GM23338 (cell line): ENCODE measurements around the gene LAD1. TPM values are rescaled to one million over a fixed set of nuclear protein-coding genes. Genes with fewer than 3 reads are reported as not detected.

Experiments used
- ATAC-seq: fragments of 200-7000 bp; cut with Tn5 transposase; 3 replicates; pipeline ENCODE4 v1.9.1; 2020
- DNase-seq: peaks from one replicate; pipeline ENCODE4 v3.0.0-alpha.2; 2015; ENCODE audit warnings: low spot score
- H2AFZ ChIP-seq: fragments of 200-600 bp; sonication (generic); 2 replicates; pipeline ENCODE4 v1.8.0; 2016; ENCODE audit warnings: antibody characterized with exemption, mild to moderate bottlenecking, moderate library complexity
- H3F3A ChIP-seq: fragments of 200-600 bp; sonication (generic); replicated peaks from 2 replicates; pipeline ENCODE4 v1.8.0; 2017; ENCODE audit warnings: antibody characterized with exemption, mixed run types, low read depth
- H3K27ac ChIP-seq: fragments of 200-600 bp; sonication (generic); 2 replicates; pipeline ENCODE4 v1.6.1; 2016; ENCODE audit warnings: low read depth
- H3K27me3 ChIP-seq: fragments of 200-600 bp; sonication (generic); 2 replicates; pipeline ENCODE4 v1.8.0; 2016; ENCODE audit warnings: mild to moderate bottlenecking, mixed run types, moderate library complexity; ENCODE audit not compliant: insufficient read depth
- H3K36me3 ChIP-seq: fragments of 200-600 bp; sonication (generic); 2 replicates; pipeline ENCODE4 v1.8.0; 2016; ENCODE audit warnings: mild to moderate bottlenecking; ENCODE audit not compliant: insufficient read depth
- H3K4me1 ChIP-seq: fragments of 200-600 bp; sonication (generic); 2 replicates; pipeline ENCODE4 v1.8.0; 2016; ENCODE audit warnings: mild to moderate bottlenecking, moderate library complexity; ENCODE audit not compliant: insufficient read depth
- H3K4me2 ChIP-seq: fragments of 200-600 bp; sonication (generic); 2 replicates; pipeline ENCODE4 v1.7.1; 2017; ENCODE audit warnings: mixed run types
- H3K4me3 ChIP-seq: fragments of 200-600 bp; sonication (generic); 2 replicates; pipeline ENCODE4 v1.6.1; 2016; ENCODE audit warnings: mixed run types
- H3K79me2 ChIP-seq: fragments of 200-600 bp; sonication (generic); replicated peaks from 2 replicates; pipeline ENCODE4 v1.8.0; 2017; ENCODE audit warnings: mild to moderate bottlenecking; ENCODE audit not compliant: insufficient read depth
- H3K9me2 ChIP-seq: fragments of 200-600 bp; sonication (generic); 2 replicates; pipeline ENCODE4 v1.8.0; 2017; ENCODE audit not compliant: insufficient read depth
- H4K20me1 ChIP-seq: fragments of 200-600 bp; sonication (generic); replicated peaks from 2 replicates; pipeline ENCODE4 v1.8.0; 2017; ENCODE audit warnings: mild to moderate bottlenecking; ENCODE audit not compliant: insufficient read depth
- H3K27ac Mint-ChIP-seq: 2 replicates; pipeline ENCODE4 v1.8.0; 2020; ENCODE audit warnings: inconsistent platforms, mild to moderate bottlenecking, moderate library complexity, mixed read lengths
- H3K27me3 Mint-ChIP-seq: 3 replicates; pipeline ENCODE4 v1.8.0; 2022; ENCODE audit warnings: low read depth, mild to moderate bottlenecking, moderate library complexity, mixed read lengths, inconsistent platforms; ENCODE audit not compliant: insufficient read depth, poor library complexity
- H3K36me3 Mint-ChIP-seq: 3 replicates; pipeline ENCODE4 v1.8.0; 2021; ENCODE audit warnings: low read depth, mild to moderate bottlenecking, inconsistent platforms, moderate library complexity, mixed read lengths
- H3K4me1 Mint-ChIP-seq: 3 replicates; pipeline ENCODE4 v1.8.0; 2020; ENCODE audit warnings: mild to moderate bottlenecking, inconsistent platforms, mixed read lengths
- H3K4me3 Mint-ChIP-seq: 3 replicates; pipeline ENCODE4 v1.8.0; 2021; ENCODE audit warnings: moderate library complexity, mild to moderate bottlenecking, inconsistent platforms, mixed read lengths
- H3K9me3 Mint-ChIP-seq: 3 replicates; pipeline ENCODE4 v1.8.0; 2020; ENCODE audit warnings: moderate library complexity, mild to moderate bottlenecking, inconsistent platforms, mixed read lengths
- CREB1 ChIP-seq: fragments of 250-450 bp; sonication (Bioruptor Pico); IDR thresholded peaks from 2 replicates; pipeline ENCODE4 v1.5.0; 2020; ENCODE audit warnings: low read depth, mild to moderate bottlenecking, moderate library complexity
- ETS1 ChIP-seq: IDR thresholded peaks from 2 replicates; pipeline ENCODE4 v1.6.1; 2016; ENCODE audit warnings: antibody characterized with exemption
- EZH2phosphoT487 ChIP-seq: fragments of 200-600 bp; sonication (generic); IDR thresholded peaks from one replicate; pipeline ENCODE4 v1.8.1; 2018; ENCODE audit warnings: antibody characterized with exemption; ENCODE audit not compliant: unreplicated experiment
- JUNB ChIP-seq: IDR thresholded peaks from one replicate; pipeline ENCODE4 v1.6.1; 2016; ENCODE audit warnings: antibody characterized with exemption; ENCODE audit not compliant: unreplicated experiment
- NANOG ChIP-seq: IDR thresholded peaks from 2 replicates; pipeline ENCODE4 v1.6.1; 2016; ENCODE audit warnings: antibody characterized with exemption, borderline replicate concordance
- POLR2AphosphoS5 ChIP-seq: IDR thresholded peaks from 2 replicates; pipeline ENCODE4 v1.6.1; 2016; ENCODE audit warnings: antibody characterized with exemption, low read depth
- REST ChIP-seq: IDR thresholded peaks from one replicate; pipeline ENCODE4 v1.6.1; 2018; ENCODE audit warnings: antibody characterized with exemption; ENCODE audit not compliant: unreplicated experiment
- STAT1 ChIP-seq: IDR thresholded peaks from one replicate; pipeline ENCODE4 v1.6.1; 2016; ENCODE audit warnings: antibody characterized with exemption; ENCODE audit not compliant: unreplicated experiment
- ZNF331 ChIP-seq: fragments of 250-450 bp; sonication (Bioruptor Pico); IDR thresholded peaks from 2 replicates; pipeline ENCODE4 v1.5.0; 2020; ENCODE audit warnings: low read depth, mild to moderate bottlenecking, moderate library complexity
- ZNF462 ChIP-seq: fragments of 250-450 bp; sonication (Bioruptor Pico); IDR thresholded peaks from 2 replicates; pipeline ENCODE4 v1.5.0; 2020; ENCODE audit warnings: mild to moderate bottlenecking, moderate library complexity
- polyA plus RNA-seq: library from polyadenylated mRNA; unstranded; fragments of >200 nt; fragmentation: Nextera tagmentation; extraction: Ambion mirVana; gene quantifications from 2 replicates; pipeline ENCODE4 v1.2.1, GENCODE V29; 2016
- total RNA-seq: library from RNA; depleted of rRNA; stranded (reverse); fragments of >200 nt; shearing (Covaris generic); gene quantifications from 2 replicates; pipeline ENCODE4 v1.2.3, GENCODE V29; 2014

Gene LAD1
- total and polyA plus RNA-seq, 2 experiments from 2014 or later: 17.6 to 18.9 TPM

- H3K9me3 Mint-ChIP-seq: no peaks in the 10 kb centered on the region
- DNase-seq (no peak), ATAC-seq (no peak)
- Histone ChIP-seq H3F3A (0 out of 2 replicates have a peak, but pooled peaks cover 5% of the 10 kb centered on the region), H3K4me3 (no peak overlapping the region), H3K9me2 (no peaks in the 10 kb centered on the region), H3K27me3 (peaks cover 28% of the 10 kb centered on the region), H3K4me1 (peaks cover 26% of the 10 kb centered on the region), H3K27ac (no peak overlapping the region), H3K4me2 (no peak overlapping the region), H3K79me2 (no peaks in the 10 kb centered on the region; the same call in 1 of the 2 replicates), H2AFZ (no peak overlapping the region), H4K20me1 (no peaks in the 10 kb centered on the region), H3K36me3 (no peaks in the 10 kb centered on the region)
- H3K36me3 Mint-ChIP-seq: no peaks in the 10 kb centered on the region; the same call in 2 of the 3 replicates
- no peak overlapping the region for H3K4me3 Mint-ChIP-seq
- peaks cover 44% of the 10 kb centered on the region for H3K4me1 Mint-ChIP-seq
- peaks cover 32% of the 10 kb centered on the region for H3K27me3 Mint-ChIP-seq
- H3K27ac Mint-ChIP-seq: no peak overlapping the region
- no peak for TF ChIP-seq STAT1
These were observed 2.2 kb downstream of the LAD1 start for GRCh38 chr1:201396861-201397464.

- no peak for TF ChIP-seq ZNF331 (CRISPR knock-in tag)
- TF ChIP-seq CREB1 (CRISPR knock-in tag): no peak
- no peak for TF ChIP-seq REST
- TF ChIP-seq ETS1: no peak
- TF ChIP-seq ZNF462 (CRISPR knock-in tag): no peak
- TF ChIP-seq EZH2phosphoT487: no peak
- TF ChIP-seq STAT1: no peak
- no peak for TF ChIP-seq NANOG
- TF ChIP-seq JUNB: no peak
- no peak for TF ChIP-seq POLR2AphosphoS5
- H3K27ac ChIP-seq: no peak overlapping the region
- Mint-ChIP-seq H3K27ac (no peak overlapping the region), H3K4me3 (no peak overlapping the region), H3K27me3 (peaks cover 32% of the 10 kb centered on the region), H3K9me3 (no peaks in the 10 kb centered on the region), H3K4me1 (peaks cover 48% of the 10 kb centered on the region), H3K36me3 (no peaks in the 10 kb centered on the region; the same call in 2 of the 3 replicates)
- no peak overlapping the region for H2AFZ ChIP-seq
- H3K4me1 ChIP-seq: peaks cover 26% of the 10 kb centered on the region
- H3K9me2 ChIP-seq: no peaks in the 10 kb centered on the region
- H3K4me2 ChIP-seq: no peak overlapping the region
- H3F3A ChIP-seq: 0 out of 2 replicates have a peak, but pooled peaks cover 5% of the 10 kb centered on the region
- no peak overlapping the region for H3K4me3 ChIP-seq
- peaks cover 22% of the 10 kb centered on the region for H3K27me3 ChIP-seq
- DNase-seq: no peak
- no peaks in the 10 kb centered on the region for H3K36me3 ChIP-seq
- H3K79me2 ChIP-seq: no peaks in the 10 kb centered on the region; the same call in 1 of the 2 replicates
- no peaks in the 10 kb centered on the region for H4K20me1 ChIP-seq
- no peak for ATAC-seq
These were observed 3.2 kb downstream of the LAD1 start for GRCh38 chr1:201395936-201396335.
